Measurements from ENCODE around the gene KIAA1958. TPM values are rescaled to one million over a fixed set of nuclear protein-coding genes. Genes with fewer than 3 reads are reported as not detected.

Gene KIAA1958
- total and polyA plus RNA-seq, 2 donors (not counting 1 experiment from before 2014, with no cell fraction given) = 2.4 to 15.3 TPM

GRCh38 chr9:112618385-112619009 is 131.9 kb downstream of the KIAA1958 start:
- no peaks in the 10 kb centered on the region for H3K27me3 ChIP-seq (replicated peaks in 1 of 4; ENCODE audit: control extremely low read depth in 1 of 4, control insufficient read depth in 3 of 4, insufficient read depth in 4 of 4, low read length in 3 of 4)
- no peaks in the 10 kb centered on the region for H3K79me2 ChIP-seq (ENCODE audit: control insufficient read depth, insufficient read depth, low read length)
- WGBS (ENCODE audit: insufficient coverage) = 98% methylated on average over 8 of the region's 21 CpGs
- ChIA-PET CTCF (no interaction called here), POLR2A (no interaction called here)
- TF ChIP-seq EZH2 (IDR thresholded peaks at IDR 0.05; ENCODE audit: borderline replicate concordance, insufficient read depth, low read depth, low read length, poor library complexity, severe bottlenecking) (no peak), CTCF (IDR thresholded peaks at IDR 0.05) (no peak)
- H3K27ac Mint-ChIP-seq = no peak overlapping the region
- peaks cover 9% of the 10 kb centered on the region for H3K4me1 Mint-ChIP-seq
- no peak overlapping the region for H3K9ac ChIP-seq (ENCODE audit: low read length)
- no peaks in the 10 kb centered on the region for H3K4me1 ChIP-seq (ENCODE audit: control insufficient read depth in 2 of 2, insufficient read depth in 2 of 2, low read length in 2 of 2)
- no peaks in the 10 kb centered on the region for H4K20me1 ChIP-seq (ENCODE audit: control insufficient read depth, insufficient read depth, low read length, poor library complexity, severe bottlenecking)
- no peak overlapping the region for H3K27ac ChIP-seq (ENCODE audit: low read length in 2 of 2)
- ATAC-seq (ENCODE audit: low read depth) (no peak), DNase-seq (no peak)
- H3K36me3 ChIP-seq (replicated peaks in 1 of 2; ENCODE audit: control extremely low read depth in 1 of 2, control insufficient read depth in 1 of 2, extremely low read depth in 1 of 2, insufficient read depth in 2 of 2, low read length in 1 of 2) = peaks cover 0 to 4% of the 10 kb centered on the region in 2 experiments
- H3K4me2 ChIP-seq (replicated peaks; ENCODE audit: low read depth, low read length, poor library complexity, severe bottlenecking) = no peak overlapping the region
- no peak overlapping the region for H3K4me3 ChIP-seq (ENCODE audit: control extremely low read depth in 1 of 5, extremely low read depth in 1 of 5, insufficient read depth in 1 of 5, low read depth in 2 of 5, low read length in 4 of 5)
- intact Hi-C loops (cut with micrococcal nuclease) = no loop called here
- H3K27me3 Mint-ChIP-seq = no peaks in the 10 kb centered on the region
- H2AFZ ChIP-seq (ENCODE audit: insufficient read depth, low read depth, low read length, poor library complexity, severe bottlenecking) = no peak overlapping the region
- no peak overlapping the region for H3K4me3 Mint-ChIP-seq
- no peaks in the 10 kb centered on the region for H3K9me3 ChIP-seq (ENCODE audit: control extremely low read depth in 1 of 3, control insufficient read depth in 2 of 3, insufficient read depth in 1 of 3, low read length in 2 of 3)
- no peaks in the 10 kb centered on the region for H3K9me3 Mint-ChIP-seq (ENCODE audit: insufficient read depth)

GRCh38 chr9:112620388-112620787 is 133.8 kb downstream of the KIAA1958 start:
- ChIA-PET POLR2A (no interaction called here), CTCF (no interaction called here)
- Histone ChIP-seq H3K9ac (ENCODE audit: low read length) (no peak overlapping the region), H3K4me1 (ENCODE audit: control insufficient read depth in 2 of 2, insufficient read depth in 2 of 2, low read length in 2 of 2) (no peaks in the 10 kb centered on the region), H3K27ac (ENCODE audit: low read length in 2 of 2) (no peak overlapping the region), H3K9me3 (ENCODE audit: control extremely low read depth in 1 of 3, control insufficient read depth in 2 of 3, insufficient read depth in 1 of 3, low read length in 2 of 3) (no peaks in the 10 kb centered on the region), H3K4me2 (replicated peaks; ENCODE audit: low read depth, low read length, poor library complexity, severe bottlenecking) (no peak overlapping the region), H3K4me3 (ENCODE audit: control extremely low read depth in 1 of 5, extremely low read depth in 1 of 5, insufficient read depth in 1 of 5, low read depth in 2 of 5, low read length in 4 of 5) (no peak overlapping the region), H3K36me3 (replicated peaks in 1 of 2; ENCODE audit: control extremely low read depth in 1 of 2, control insufficient read depth in 1 of 2, extremely low read depth in 1 of 2, insufficient read depth in 2 of 2, low read length in 1 of 2) (peaks cover 0 to 4% of the 10 kb centered on the region in 2 experiments), H2AFZ (ENCODE audit: insufficient read depth, low read depth, low read length, poor library complexity, severe bottlenecking) (no peak overlapping the region), H3K79me2 (ENCODE audit: control insufficient read depth, insufficient read depth, low read length) (no peaks in the 10 kb centered on the region), H3K27me3 (replicated peaks in 1 of 4; ENCODE audit: control extremely low read depth in 1 of 4, control insufficient read depth in 3 of 4, insufficient read depth in 4 of 4, low read length in 3 of 4) (no peaks in the 10 kb centered on the region), H4K20me1 (ENCODE audit: control insufficient read depth, insufficient read depth, low read length, poor library complexity, severe bottlenecking) (no peaks in the 10 kb centered on the region)
- peaks cover 7% of the 10 kb centered on the region for H3K4me1 Mint-ChIP-seq
- H3K4me3 Mint-ChIP-seq = no peak overlapping the region
- H3K27ac Mint-ChIP-seq = no peak overlapping the region
- no peak for DNase-seq
- TF ChIP-seq CTCF (IDR thresholded peaks at IDR 0.05) (no peak), EZH2 (IDR thresholded peaks at IDR 0.05; ENCODE audit: borderline replicate concordance, insufficient read depth, low read depth, low read length, poor library complexity, severe bottlenecking) (no peak)
- H3K27me3 Mint-ChIP-seq = no peaks in the 10 kb centered on the region
- ATAC-seq (ENCODE audit: low read depth) = no peak
- no CpG with 5 or more reads among the region's 2 CpGs for WGBS (ENCODE audit: insufficient coverage)
- intact Hi-C loops (cut with micrococcal nuclease) = no loop called here
- no peaks in the 10 kb centered on the region for H3K9me3 Mint-ChIP-seq (ENCODE audit: insufficient read depth)
